Calu3 (cell line): ENCODE data around the gene PCDH9. TPM values are rescaled to one million over a fixed set of nuclear protein-coding genes. Genes with fewer than 3 reads are reported as not detected.

Experiments used
- BruUV-seq: library from RNA; stranded (reverse); fragments of 400-500 nt; replicated peaks from 2 replicates; lab custom pipeline; 2021; lab: Mats Ljungman, UMichigan
- CTCF ChIA-PET: fragments of 300-600 bp; sonication (Branson Sonifier 250); formaldehyde crosslinking; loops from one replicate; lab custom pipeline; 2022; ENCODE audit warnings: antibody characterized with exemption; lab: Charles Lee
- DNase-seq: peaks from one replicate; pipeline ENCODE4 v3.0.0; 2022
- H3K27ac Mint-ChIP-seq: one replicate; pipeline ENCODE4 v1.8.0; 2022; ENCODE audit warnings: mixed read lengths; ENCODE audit not compliant: unreplicated experiment
- H3K27me3 Mint-ChIP-seq: one replicate; pipeline ENCODE4 v1.8.0; 2022; ENCODE audit warnings: mixed read lengths; ENCODE audit not compliant: unreplicated experiment
- H3K36me3 Mint-ChIP-seq: one replicate; pipeline ENCODE4 v1.8.0; 2022; ENCODE audit warnings: mild to moderate bottlenecking, moderate library complexity, mixed read lengths; ENCODE audit not compliant: insufficient read depth, unreplicated experiment
- H3K4me1 Mint-ChIP-seq: one replicate; pipeline ENCODE4 v1.8.0; 2022; ENCODE audit warnings: mild to moderate bottlenecking, low read depth, mixed read lengths; ENCODE audit not compliant: unreplicated experiment
- H3K4me3 Mint-ChIP-seq: one replicate; pipeline ENCODE4 v1.8.0; 2022; ENCODE audit warnings: mild to moderate bottlenecking, low read depth, moderate library complexity, mixed read lengths; ENCODE audit not compliant: unreplicated experiment
- H3K9me3 Mint-ChIP-seq: one replicate; pipeline ENCODE4 v1.8.0; 2022; ENCODE audit warnings: low read depth, mixed read lengths; ENCODE audit not compliant: unreplicated experiment
- CTCF ChIP-seq: fragments of 200-600 bp; IDR thresholded peaks from one replicate; pipeline ENCODE4 v1.8.0; 2022; ENCODE audit warnings: antibody characterized with exemption; ENCODE audit not compliant: unreplicated experiment
- intact Hi-C: fragments of 100-400 bp; cut with micrococcal nuclease; formaldehyde crosslinking; loops from one replicate; pipeline ENCODE4 v1.10.0; 2022; ENCODE audit not compliant: unreplicated experiment
- total RNA-seq: library from RNA; stranded (reverse); gene quantifications from 2 replicates; pipeline ENCODE4 v1.2.3, GENCODE V29; 2022

Gene PCDH9
- total RNA-seq, 1 experiment from 2014 or later, result 1.3 TPM

- H3K9me3 Mint-ChIP-seq, result no peaks in the 10 kb centered on the region
- H3K4me3 Mint-ChIP-seq, result no peak overlapping the region
- TF ChIP-seq CTCF, result no peak
- no peak for DNase-seq
- H3K27me3 Mint-ChIP-seq, result no peaks in the 10 kb centered on the region
- no TSS peak for BruUV-seq
- H3K4me1 Mint-ChIP-seq, result no peaks in the 10 kb centered on the region
- CTCF ChIA-PET, result no interaction called here
- intact Hi-C loops, result no loop called here
- H3K36me3 Mint-ChIP-seq, result no peaks in the 10 kb centered on the region
- H3K27ac Mint-ChIP-seq, result no peak overlapping the region
These were observed 644.4 kb downstream of the PCDH9 start for GRCh38 chr13:66585669-66586203.

GRCh38 chr13:66581675-66582074, 648.5 kb downstream of the PCDH9 start:
- Mint-ChIP-seq H3K4me3 (no peak overlapping the region), H3K4me1 (no peaks in the 10 kb centered on the region), H3K36me3 (no peaks in the 10 kb centered on the region), H3K9me3 (no peaks in the 10 kb centered on the region), H3K27ac (no peak overlapping the region), H3K27me3 (no peaks in the 10 kb centered on the region)
- intact Hi-C loops, result no loop called here
- CTCF ChIA-PET, result no interaction called here
- BruUV-seq, result no TSS peak
- TF ChIP-seq CTCF, result no peak
- DNase-seq, result no peak

GRCh38 chr13:66578305-66578704, 651.8 kb downstream of the PCDH9 start:
- Mint-ChIP-seq H3K4me3 (no peak overlapping the region), H3K27ac (no peak overlapping the region), H3K36me3 (no peaks in the 10 kb centered on the region), H3K4me1 (no peaks in the 10 kb centered on the region), H3K9me3 (peaks cover 4% of the 10 kb centered on the region), H3K27me3 (no peaks in the 10 kb centered on the region)
- CTCF ChIA-PET, result no interaction called here
- BruUV-seq, result no TSS peak
- DNase-seq, result no peak
- intact Hi-C loops, result no loop called here
- no peak for TF ChIP-seq CTCF

- H3K9me3 Mint-ChIP-seq, result peaks cover 4% of the 10 kb centered on the region
- TF ChIP-seq CTCF, result no peak
- DNase-seq, result no peak
- CTCF ChIA-PET, result no interaction called here
- intact Hi-C loops, result no loop called here
- H3K27ac Mint-ChIP-seq, result no peak overlapping the region
- no peaks in the 10 kb centered on the region for H3K36me3 Mint-ChIP-seq
- H3K4me3 Mint-ChIP-seq, result no peak overlapping the region
- H3K27me3 Mint-ChIP-seq, result no peaks in the 10 kb centered on the region
- no TSS peak for BruUV-seq
- no peaks in the 10 kb centered on the region for H3K4me1 Mint-ChIP-seq
These were observed 652.8 kb downstream of the PCDH9 start for GRCh38 chr13:66577358-66577757.
